Stimulated activated CD8-positive, alpha-beta memory T cell treated with anti-CD3 and anti-CD28 coated beads, Interleukin-12 subunit alpha, Interleukin-12 subunit beta, amount 100 ng/mL, for 24 hours (primary cell): ENCODE results near the gene G3BP1.
"Not testable (repeated sequence)": the region's sequence is repeated elsewhere in the genome, so short reads cannot be mapped to it uniquely, and the experiment has no call there.

ENCODE experiments used
- DNase-seq: peaks from one replicate; pipeline ENCODE4 v3.0.0-alpha.2; 2020; ENCODE audit errors: extremely low read depth

The G3BP1 gene

DNA sequence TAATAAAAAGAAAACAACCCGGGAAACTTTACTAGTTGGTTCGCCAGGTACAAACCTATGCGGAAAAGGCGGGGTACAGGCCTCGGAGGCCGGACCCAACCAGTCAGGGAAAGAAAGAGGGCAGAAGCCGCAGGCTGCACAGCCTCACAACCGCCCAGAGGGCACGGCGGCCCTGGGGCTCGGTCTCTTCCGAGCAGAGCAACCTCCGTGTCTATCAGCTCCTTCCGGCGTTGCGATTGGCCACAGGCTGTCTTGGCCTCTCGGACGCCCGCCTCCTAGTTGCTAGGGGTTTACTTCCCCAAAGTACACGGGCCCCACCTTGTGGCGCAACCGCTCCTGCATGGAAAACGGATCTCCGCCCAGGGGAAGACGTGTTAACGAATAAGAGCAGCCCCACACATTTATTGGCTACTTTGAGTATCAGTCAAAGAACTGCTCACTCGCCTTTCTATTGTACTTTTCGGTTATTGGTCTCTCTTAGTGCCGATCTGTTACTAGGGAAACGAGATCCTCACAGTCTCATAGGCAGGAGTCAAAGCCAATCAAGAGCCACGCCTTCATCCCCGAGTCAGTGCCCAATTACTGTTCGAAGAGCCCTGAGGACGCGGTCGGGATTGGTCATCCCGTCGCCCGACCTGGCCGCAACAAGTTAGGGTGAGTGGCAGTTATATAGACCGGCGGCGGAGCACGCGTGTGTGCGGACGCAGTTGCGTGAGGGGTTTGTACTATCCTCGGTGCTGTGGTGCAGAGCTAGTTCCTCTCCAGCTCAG, at the start of gene G3BP1:
TSS of gene G3BP1 (plus strand) at position 696 of the 770 bp plus-strand sequence. CDS start 14,667 bp downstream, outside the sequence.
- peak; percentile 99 for DNase-seq

- no peak for DNase-seq
Observed at GRCh38 chr5:151722546-151722945, 49.2 kb upstream of the G3BP1 start.

DNA sequence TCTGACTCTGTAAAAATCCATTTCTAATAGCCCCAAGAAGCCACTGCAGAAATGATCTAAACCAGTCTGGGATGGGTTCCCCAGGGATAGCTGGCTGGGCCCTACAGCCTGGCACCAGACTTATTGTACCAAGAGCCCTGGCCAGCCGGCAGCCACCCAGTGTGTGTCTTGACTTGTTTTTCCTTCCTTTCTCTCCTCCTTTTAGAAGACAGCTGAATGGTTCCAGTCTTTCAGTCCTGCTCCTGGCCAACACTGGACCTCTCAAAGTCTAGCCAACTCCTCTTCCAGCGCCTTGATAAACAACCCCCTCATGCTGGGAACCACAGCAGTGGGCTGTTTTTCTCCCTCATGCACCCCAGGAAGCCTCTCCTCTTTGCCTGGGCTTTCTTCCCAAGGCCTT, 47.4 kb upstream of the G3BP1 start:
- no peak for DNase-seq

- DNase-seq, result not testable (repeated sequence)
Observed at GRCh38 chr5:151729597-151729996, 42.2 kb upstream of the G3BP1 start.

GRCh38 chr5:151730381-151730780, 41.4 kb upstream of the G3BP1 start:
- no peak for DNase-seq

DNA sequence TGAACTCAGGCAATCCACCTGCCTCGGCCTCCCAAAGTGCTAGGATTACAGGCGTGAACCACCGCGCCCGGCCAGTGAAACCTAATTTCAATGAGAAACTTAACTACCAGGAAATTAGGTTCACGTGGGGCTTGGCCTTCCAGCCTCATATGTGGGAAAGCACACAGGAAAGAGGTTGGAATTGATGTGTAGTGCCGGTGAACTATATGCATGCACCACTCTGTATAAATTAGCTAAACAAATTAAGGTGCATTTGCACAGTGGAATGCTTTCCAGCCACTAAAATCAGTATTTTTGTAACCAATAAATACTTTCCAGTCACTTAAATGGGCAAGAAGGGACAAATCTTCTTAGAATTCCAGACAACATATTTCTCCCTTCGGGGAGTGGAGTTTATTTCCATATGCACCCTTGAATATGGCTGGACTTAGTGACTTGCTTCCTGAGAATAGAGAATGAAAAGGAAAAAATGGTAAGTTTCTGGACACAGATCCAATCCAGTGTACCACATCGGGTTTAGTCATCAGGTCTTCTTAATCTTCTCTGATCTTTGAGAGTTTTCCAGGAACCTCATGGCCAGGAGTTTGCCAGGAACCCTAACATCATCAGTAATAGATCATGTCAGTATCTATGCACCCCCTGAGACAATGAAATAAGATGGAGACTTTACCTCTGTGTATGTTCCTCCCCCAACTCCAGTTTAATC, 38.2 kb upstream of the G3BP1 start:
- no peak for DNase-seq

GRCh38 chr5:151734064-151734408, 37.7 kb upstream of the G3BP1 start:
- no peak for DNase-seq

GRCh38 chr5:151735646-151736045, 36.1 kb upstream of the G3BP1 start:
- DNase-seq, result no peak

- DNase-seq, result no peak
Observed at GRCh38 chr5:151737431-151737830, 34.3 kb upstream of the G3BP1 start.

GRCh38 chr5:151738125-151738848, 33.5 kb upstream of the G3BP1 start:
- DNase-seq, result no peak

GRCh38 chr5:151739395-151739794, 32.4 kb upstream of the G3BP1 start:
- DNase-seq, result no peak

DNA sequence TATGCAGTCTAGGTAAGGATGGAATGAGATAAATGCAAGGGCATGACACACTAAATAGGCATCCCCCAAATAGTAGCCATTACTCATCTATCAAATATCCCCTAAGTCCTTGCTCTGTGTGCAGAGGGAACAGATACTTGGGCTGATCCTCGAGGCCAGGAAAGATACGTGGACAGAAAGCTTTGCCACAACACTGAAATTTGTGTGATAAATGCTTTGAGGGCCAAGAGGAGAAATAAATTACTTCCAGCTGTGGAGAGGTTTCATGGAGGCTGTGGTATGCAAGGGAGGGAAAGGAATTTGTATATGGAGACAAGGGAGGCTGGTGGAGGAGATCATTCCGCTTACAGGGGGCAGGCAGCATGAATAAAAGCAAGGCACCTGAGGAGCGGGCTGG, 31.8 kb upstream of the G3BP1 start:
- DNase-seq, result no peak

- DNase-seq, result no peak
Observed at GRCh38 chr5:151740336-151740942, 31.3 kb upstream of the G3BP1 start.

DNA sequence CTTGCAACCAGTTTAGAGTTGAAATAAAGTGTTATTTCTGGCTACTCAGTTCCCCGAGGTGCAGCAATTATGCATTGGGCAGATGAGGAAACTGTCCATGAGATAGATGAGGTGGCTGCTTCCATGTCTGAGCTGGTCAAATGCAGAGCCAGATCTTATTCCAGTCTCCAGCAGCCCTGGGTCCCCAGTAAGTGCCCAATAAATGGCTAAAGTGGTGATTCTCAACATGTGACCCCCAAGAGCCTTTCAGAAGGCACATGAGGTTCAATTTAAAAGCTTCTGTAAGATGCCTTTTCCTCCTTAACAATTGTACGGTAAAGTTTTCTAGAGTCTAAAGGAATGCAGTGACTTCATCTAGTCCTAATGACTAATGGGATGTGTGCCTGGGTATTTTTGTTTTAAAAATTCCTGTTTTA, 30.8 kb upstream of the G3BP1 start:
- no peak for DNase-seq

GRCh38 chr5:151741678-151742423, 29.9 kb upstream of the G3BP1 start:
- DNase-seq, result no peak

GRCh38 chr5:151742870-151743294, 28.9 kb upstream of the G3BP1 start:
- DNase-seq, result no peak

GRCh38 chr5:151743530-151743929, 28.2 kb upstream of the G3BP1 start:
- no peak for DNase-seq

DNA sequence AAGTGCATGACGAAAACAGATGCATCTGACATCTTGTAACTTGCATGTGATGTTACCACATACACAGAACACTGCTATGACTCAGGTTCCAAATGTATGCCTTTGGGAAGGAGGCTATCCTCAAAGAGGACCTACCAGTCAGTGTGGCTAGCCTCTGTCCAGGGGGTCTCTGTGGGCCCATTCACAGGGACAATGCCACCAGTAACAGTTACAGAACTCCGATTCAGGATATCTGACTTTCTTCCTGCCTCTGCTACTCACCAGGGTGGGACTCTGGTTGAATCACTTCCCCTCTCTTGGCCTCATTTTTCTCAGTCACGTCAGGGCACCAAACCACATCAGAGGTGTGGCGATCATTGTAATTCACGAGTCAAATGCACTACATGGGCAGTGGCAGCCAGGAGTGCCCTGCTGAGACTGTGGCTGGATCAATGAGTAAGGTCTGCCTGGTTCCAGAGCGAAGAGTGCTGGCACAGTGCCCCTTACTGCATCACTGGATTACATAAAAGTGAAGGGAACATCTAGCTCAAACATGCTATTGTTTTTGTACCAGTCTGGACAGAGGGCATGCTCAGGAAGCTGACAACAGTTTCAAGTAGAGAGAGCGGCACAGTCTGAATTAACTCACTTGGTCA, 26.6 kb upstream of the G3BP1 start:
- DNase-seq, result no peak

DNA sequence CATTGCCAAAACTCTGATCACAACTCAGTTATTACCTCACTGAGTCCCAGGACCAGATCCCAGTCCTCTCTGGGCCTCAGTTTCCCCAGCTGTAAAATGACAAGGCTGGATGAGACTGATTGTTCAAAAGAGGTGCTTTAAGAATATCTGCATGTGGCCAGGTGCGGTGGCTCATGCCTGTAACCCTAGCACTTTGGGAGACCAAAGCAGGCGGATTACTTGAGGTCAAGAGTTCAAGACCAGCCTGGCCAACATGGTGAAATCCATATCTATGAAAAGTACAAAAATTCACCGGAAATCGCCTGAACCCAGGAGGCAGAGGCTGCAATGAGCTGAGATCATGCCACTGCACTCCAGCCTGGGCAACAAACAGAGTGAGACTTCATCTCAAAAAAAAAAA, 21.6 kb upstream of the G3BP1 start:
- no peak for DNase-seq

DNA sequence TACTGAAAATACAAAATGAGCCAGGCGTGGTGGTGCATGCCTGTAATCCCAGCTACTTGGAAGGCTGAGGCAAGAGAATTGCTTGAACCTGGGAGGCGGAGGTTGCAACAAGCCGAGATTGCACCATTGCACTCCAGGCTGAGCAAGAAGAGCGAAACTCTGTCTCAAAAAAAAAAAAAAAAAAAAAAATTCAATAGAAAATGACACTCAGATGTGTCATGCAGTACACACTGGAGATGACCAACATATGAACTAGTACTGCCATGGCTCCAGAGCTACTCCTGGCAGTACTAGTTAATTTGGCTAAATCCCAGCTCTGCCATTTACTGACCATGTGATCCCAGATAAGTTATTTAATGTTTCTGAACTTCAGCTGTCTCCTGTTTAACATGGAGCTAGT, 20.7 kb upstream of the G3BP1 start:
- DNase-seq, result no peak

GRCh38 chr5:151751593-151751992, 20.2 kb upstream of the G3BP1 start:
- DNase-seq, result no peak
